KMS-11 (cell line): ENCODE results near the gene FAM241B.
A peak's percentile ranks its signal among the peaks of the same experiment; 100 is the strongest.

ENCODE experiments used
- H2AFZ ChIP-seq: fragments of 200-600 bp; sonication (generic); 2 replicates; pipeline ENCODE4 v1.6.1; 2016; ENCODE audit warnings: antibody characterized with exemption, mixed run types, low read depth
- H3K27ac ChIP-seq: fragments of 200-600 bp; sonication (generic); 2 replicates; pipeline ENCODE4 v1.6.1; 2016; ENCODE audit warnings: mild to moderate bottlenecking, mixed run types
- H3K27me3 ChIP-seq: fragments of 200-600 bp; sonication (generic); 2 replicates; pipeline ENCODE4 v1.6.1; 2017; ENCODE audit warnings: mild to moderate bottlenecking, low read depth, mixed run types, moderate library complexity; ENCODE audit not compliant: insufficient read depth
- H3K36me3 ChIP-seq: fragments of 200-600 bp; sonication (generic); 2 replicates; pipeline ENCODE4 v1.6.1; 2017; ENCODE audit warnings: mild to moderate bottlenecking, mixed run types; ENCODE audit not compliant: insufficient read depth
- H3K4me1 ChIP-seq: fragments of 200-600 bp; sonication (generic); 2 replicates; pipeline ENCODE4 v1.6.1; 2016; ENCODE audit warnings: mild to moderate bottlenecking, low read depth, mixed run types; ENCODE audit not compliant: poor library complexity, severe bottlenecking
- H3K4me2 ChIP-seq: fragments of 200-600 bp; sonication (generic); 2 replicates; pipeline ENCODE4 v1.7.0; 2016; ENCODE audit warnings: mild to moderate bottlenecking, mixed run types
- H3K4me3 ChIP-seq: fragments of 200-600 bp; sonication (generic); IDR thresholded peaks from 2 replicates; pipeline ENCODE4 v1.6.1; 2017; ENCODE audit warnings: low read depth, low read length, mixed read lengths; ENCODE audit not compliant: insufficient read depth
- H3K79me2 ChIP-seq: fragments of 200-600 bp; sonication (generic); 2 replicates; pipeline ENCODE4 v1.6.1; 2016; ENCODE audit warnings: low read depth, mixed run types; ENCODE audit not compliant: insufficient read depth
- H3K9ac ChIP-seq: fragments of 200-600 bp; sonication (generic); 2 replicates; pipeline ENCODE4 v1.6.1; 2016; ENCODE audit warnings: mild to moderate bottlenecking, mixed run types
- H4K20me1 ChIP-seq: fragments of 200-600 bp; sonication (generic); 2 replicates; pipeline ENCODE4 v1.6.1; 2016; ENCODE audit warnings: mild to moderate bottlenecking, mixed run types; ENCODE audit not compliant: insufficient read depth
- TF ChIP-seq, protein P1 (sequence below): fragments of 200-600 bp; sonication (generic); conservative IDR thresholded peaks from 2 replicates; pipeline ENCODE4 v1.6.1; 2017; ENCODE audit warnings: low read depth, mild to moderate bottlenecking, antibody characterized with exemption, low read length, moderate library complexity, mixed read lengths

The FAM241B gene

DNA sequence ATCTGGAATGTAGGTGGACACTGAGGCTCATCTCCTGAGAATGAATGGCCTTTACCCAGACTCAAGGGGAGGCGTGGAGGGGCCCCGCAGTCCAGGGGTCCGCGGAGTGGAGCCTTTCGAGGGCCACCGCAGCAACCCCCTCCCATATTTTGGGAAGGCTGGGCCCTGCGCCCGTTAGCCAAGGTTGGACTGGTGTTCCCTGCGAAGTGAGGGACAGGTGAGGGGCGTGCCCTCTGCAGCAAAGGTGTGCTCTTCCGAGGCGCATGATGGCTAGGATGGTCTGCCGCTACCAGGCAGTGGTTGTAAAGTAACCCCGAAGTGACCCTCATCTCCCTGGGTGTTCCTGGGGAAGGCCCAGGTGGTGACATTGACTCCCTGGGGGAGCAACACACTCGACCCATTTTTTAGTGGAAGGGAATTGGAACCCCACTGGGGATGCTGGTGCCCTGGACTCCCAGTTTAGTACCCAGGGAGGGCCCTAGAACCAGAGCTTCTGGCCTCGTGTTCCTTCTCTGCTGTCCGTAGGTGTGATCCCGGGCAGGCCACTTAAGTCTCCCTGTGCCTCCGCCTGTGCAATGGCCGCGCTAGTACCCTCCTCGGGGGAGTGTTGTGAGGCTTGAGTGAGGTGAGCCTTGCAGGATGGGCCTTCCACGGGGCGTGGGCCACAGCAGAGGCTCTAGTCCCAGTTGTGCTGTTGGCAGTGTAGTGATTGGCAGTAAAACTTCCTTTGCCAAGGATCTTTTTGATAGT lies 779 bp downstream of the FAM241B start:
- Histone ChIP-seq H3K27ac (no peak overlapping the region), H3K79me2 (no peaks in the 10 kb centered on the region), H3K9ac (peak overlapping the region; percentile 62; the same call in 1 of the 2 replicates), H3K27me3 (no peaks in the 10 kb centered on the region), H3K36me3 (no peaks in the 10 kb centered on the region), H4K20me1 (no peaks in the 10 kb centered on the region), H2AFZ (peak overlapping the region; percentile 76), H3K4me2 (peak overlapping the region; percentile 78), H3K4me1 (no peaks in the 10 kb centered on the region), H3K4me3 (no peak overlapping the region)
- TF ChIP-seq, protein P1, sequence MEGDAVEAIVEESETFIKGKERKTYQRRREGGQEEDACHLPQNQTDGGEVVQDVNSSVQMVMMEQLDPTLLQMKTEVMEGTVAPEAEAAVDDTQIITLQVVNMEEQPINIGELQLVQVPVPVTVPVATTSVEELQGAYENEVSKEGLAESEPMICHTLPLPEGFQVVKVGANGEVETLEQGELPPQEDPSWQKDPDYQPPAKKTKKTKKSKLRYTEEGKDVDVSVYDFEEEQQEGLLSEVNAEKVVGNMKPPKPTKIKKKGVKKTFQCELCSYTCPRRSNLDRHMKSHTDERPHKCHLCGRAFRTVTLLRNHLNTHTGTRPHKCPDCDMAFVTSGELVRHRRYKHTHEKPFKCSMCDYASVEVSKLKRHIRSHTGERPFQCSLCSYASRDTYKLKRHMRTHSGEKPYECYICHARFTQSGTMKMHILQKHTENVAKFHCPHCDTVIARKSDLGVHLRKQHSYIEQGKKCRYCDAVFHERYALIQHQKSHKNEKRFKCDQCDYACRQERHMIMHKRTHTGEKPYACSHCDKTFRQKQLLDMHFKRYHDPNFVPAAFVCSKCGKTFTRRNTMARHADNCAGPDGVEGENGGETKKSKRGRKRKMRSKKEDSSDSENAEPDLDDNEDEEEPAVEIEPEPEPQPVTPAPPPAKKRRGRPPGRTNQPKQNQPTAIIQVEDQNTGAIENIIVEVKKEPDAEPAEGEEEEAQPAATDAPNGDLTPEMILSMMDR = no peak

DNA sequence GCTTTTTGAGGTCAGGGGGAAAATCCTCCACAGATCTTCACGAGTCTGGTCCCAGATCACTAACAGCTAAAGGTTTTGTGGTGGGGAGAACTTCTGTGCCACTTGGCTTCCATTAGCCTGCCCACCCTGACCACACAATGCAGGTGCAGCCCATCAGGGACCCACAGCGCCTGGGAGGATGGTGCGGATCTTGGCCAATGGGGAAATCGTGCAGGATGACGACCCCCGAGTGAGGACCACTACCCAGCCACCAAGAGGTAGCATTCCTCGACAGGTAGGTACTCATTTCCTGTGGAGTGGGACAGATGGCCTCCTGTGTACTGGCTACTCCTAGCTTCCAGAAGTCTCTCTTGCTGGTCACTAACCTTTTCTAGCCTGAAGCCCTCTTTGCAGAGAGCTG lies 1.5 kb downstream of the FAM241B start:
- TF ChIP-seq, protein P1 = no peak
- Histone ChIP-seq H3K4me3 (no peak overlapping the region), H3K9ac (no peak overlapping the region), H3K27me3 (no peaks in the 10 kb centered on the region), H3K4me1 (no peaks in the 10 kb centered on the region), H3K36me3 (no peaks in the 10 kb centered on the region), H3K4me2 (no peak overlapping the region), H3K79me2 (no peaks in the 10 kb centered on the region), H2AFZ (no peak overlapping the region), H3K27ac (no peak overlapping the region), H4K20me1 (no peaks in the 10 kb centered on the region)

DNA sequence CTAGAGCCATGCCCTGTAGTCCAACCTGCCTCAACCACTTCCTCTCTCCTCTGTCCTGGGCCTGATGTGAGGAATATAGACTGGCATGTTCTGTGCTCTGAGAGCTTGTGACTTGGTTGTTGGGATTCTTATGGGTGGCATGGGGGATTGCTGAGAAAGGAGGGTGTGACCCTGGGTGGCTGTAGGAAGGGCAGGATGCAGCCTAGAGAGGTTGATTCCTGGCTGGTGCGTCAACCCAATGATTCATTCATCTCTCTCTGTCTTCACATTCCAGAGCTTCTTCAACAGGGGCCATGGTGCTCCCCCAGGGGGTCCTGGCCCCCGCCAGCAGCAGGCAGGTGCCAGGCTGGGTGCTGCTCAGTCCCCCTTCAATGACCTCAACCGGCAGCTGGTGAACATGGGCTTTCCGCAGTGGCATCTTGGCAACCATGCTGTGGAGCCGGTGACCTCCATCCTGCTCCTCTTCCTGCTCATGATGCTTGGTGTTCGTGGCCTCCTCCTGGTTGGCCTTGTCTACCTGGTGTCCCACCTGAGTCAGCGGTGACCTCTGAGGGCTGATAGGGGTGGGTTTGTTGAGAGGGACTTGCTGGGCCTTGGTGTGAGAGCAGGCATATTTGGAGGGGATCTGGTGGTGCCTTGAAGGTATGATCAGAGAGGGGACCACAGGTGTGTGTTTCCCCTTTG lies 2.6 kb downstream of the FAM241B start:
- Histone ChIP-seq H3K4me2 (no peak overlapping the region), H3K27ac (no peak overlapping the region), H3K79me2 (no peaks in the 10 kb centered on the region), H3K36me3 (no peaks in the 10 kb centered on the region), H3K27me3 (no peaks in the 10 kb centered on the region), H2AFZ (no peak overlapping the region), H3K4me1 (no peaks in the 10 kb centered on the region), H3K4me3 (no peak overlapping the region), H4K20me1 (no peaks in the 10 kb centered on the region), H3K9ac (no peak overlapping the region)
- TF ChIP-seq, protein P1 = no peak

DNA sequence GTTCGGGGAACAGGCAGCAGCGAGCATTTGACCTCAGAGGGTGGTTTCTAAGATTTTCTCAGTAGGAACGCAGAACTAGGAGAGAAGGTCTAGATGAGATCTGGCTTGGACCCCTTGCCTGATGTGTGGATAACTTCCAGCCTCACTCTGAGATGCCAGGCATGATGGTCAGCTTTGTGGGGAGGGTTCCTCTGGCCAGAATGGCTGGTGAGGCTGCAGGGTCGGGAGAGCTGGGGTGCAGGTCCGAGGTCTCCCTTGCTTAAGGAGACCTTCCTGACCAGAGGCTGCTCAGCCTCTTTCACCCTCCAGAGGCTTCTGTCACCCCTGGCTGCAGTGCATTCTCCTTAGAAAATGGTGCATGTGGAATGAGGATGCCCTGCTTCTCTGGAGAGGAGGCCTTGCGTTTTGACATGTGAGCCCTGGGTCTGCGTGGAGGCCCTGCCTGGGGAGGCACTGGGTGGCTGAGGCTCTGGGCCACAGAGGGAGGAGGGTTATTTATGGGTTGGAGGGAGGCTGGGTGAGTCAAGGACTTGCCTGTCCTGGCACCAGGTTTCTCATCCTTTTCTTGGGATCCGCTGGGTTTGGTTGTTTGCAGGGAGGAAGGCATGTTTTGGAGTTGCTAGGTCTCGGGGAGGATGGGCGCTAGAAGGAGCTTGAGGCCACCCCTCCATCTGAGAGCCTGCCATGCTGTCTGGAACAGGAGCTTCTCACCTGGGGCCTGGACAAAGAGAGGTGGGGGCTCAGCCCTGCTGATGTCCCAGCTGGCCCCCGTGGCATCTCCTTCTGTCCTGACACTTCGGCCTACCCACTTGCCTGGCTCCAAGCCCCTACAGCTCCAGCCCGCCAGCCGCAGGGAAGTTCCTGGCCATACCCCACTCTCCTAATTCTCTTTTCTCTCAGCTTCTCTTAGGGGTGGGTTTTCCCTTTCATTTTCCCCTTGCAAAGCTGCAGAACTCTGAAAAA lies 3.9 kb downstream of the FAM241B start:
- TF ChIP-seq, protein P1 = no peak
- no peak overlapping the region for H3K4me3 ChIP-seq
- no peak overlapping the region for H3K9ac ChIP-seq
- H3K79me2 ChIP-seq = no peaks in the 10 kb centered on the region
- H3K4me1 ChIP-seq = no peaks in the 10 kb centered on the region
- H3K27ac ChIP-seq = no peak overlapping the region
- H2AFZ ChIP-seq = no peak overlapping the region
- no peaks in the 10 kb centered on the region for H3K27me3 ChIP-seq
- H3K36me3 ChIP-seq = no peaks in the 10 kb centered on the region
- no peak overlapping the region for H3K4me2 ChIP-seq
- H4K20me1 ChIP-seq = no peaks in the 10 kb centered on the region
